Stimulated activated CD4-positive, alpha-beta T cell treated with anti-CD3 and anti-CD28 coated beads, Interleukin-1b, Interleukin-23, amount 100 ng/mL, for 48 hours (primary cell): Measurements from ENCODE around the gene MEA1.
"Not testable (repeated sequence)": the region's sequence is repeated elsewhere in the genome, so short reads cannot be mapped to it uniquely, and the experiment has no call there.

Experiments used
- DNase-seq: peaks from one replicate; pipeline ENCODE4 v3.0.0-alpha.2; 2020

Gene MEA1

DNA sequence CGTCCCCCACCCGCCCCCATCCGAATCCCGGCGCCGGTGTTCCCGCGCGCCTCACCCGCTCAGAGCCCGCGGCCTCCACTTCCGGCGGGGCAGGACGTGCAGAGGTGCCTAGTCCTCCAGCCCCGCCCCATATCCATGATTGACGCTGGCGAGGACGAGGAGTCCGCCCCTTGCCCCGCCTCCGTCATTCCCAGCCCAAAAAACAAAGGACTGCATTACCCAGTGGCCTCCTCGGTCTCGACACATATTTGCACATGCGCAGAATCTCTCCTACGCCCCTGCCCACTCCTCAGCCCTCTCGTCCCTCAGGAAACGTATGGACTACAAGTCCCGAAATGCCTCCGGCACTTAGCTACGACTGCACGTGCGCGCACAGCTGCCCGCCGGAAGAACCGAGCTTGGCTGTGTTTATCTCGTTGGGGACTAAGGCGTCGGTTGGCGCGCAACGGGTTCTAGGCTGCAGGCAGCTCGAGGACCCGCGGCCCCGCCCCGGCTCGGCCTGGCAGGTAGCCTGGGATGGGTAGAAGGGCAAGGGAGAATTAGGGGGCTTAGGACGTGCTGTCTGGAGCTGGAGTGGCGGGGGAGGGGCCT, at the start of gene MEA1, which contains the start of gene KLHDC3:
Gene MEA1, minus strand, starts transcription at position 104 of the 591 bp plus-strand sequence. CDS start 133 bp downstream, outside the sequence.
Gene KLHDC3, plus strand, starts transcription at position 407 of the 591 bp plus-strand sequence. CDS start 2,944 bp downstream, outside the sequence.
- peak; percentile 99 for DNase-seq

DNA sequence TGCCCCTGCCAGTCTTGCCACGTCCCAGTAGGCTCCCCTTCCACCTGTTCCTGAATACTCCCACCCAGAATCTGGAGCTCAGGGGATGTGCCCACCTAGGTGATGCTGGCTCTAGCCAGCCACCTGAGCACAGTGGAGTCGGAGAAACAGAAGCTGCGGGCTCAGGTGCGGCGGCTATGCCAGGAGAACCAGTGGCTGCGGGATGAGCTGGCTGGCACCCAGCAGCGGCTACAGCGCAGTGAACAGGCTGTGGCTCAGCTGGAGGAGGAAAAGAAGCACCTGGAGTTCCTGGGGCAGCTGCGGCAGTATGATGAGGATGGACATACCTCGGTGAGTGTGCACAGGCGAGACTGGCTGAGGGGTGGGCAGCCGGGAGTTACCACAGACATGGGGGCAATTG, 49.1 kb upstream of the MEA1 start:
- DNase-seq: no peak

DNA sequence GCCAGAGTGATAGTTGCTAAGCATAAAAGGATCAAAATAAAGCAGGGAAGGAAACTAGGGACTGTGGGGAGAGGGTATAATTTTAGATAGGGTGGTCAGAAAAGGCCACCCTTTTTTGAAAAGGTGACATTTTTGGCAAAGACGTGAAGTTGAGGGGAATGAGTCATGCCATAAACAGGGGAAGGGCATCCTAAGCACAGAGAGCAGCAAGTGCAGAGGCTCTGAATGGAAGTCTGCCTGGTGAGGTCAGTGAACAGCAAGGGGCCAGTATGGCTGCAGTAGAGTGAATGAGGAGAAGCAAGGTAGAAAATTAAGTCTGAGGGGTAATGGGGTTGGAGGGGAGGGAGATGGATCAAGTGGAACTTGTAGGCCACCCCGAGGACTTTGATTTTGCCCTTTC, 48.1 kb upstream of the MEA1 start:
- no peak for DNase-seq

DNA sequence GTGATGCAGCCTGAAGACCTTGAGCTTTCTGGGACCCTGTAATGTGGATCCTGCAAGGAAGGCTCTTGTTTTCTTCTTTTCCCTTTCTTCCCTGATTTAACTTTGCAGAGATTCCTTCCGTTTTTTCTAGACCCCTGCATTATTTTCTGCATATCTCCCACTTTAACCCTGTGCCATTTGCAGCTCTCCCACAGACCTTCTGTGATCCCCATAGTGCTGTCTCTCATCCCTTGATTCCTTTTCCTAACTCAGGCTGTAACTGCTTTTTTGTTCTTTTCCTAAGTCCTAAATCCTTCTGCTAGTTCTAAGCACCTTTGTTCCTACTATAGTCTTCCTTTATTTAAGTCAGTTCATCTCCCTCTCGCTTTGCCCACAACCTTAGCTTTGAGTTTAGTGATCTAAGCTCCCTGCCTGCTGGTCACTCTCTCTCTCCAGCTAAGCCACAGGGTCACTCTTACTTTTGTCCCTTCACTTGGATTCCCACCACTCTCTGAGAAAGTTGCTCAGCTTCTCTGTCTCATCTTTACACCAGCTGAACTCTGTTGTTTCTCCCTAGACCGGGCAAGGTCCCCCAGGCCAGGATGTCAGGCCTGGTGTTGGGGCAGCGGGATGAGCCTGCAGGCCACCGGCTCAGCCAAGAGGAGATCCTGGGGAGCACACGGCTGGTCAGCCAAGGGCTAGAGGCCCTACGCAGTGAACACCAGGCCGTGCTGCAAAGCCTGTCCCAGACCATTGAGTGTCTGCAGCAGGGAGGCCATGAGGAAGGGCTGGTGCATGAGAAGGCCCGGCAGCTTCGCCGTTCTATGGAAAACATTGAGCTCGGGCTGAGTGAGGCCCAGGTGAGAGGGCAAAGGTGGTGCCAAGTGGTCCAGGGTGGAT, 47.2 kb upstream of the MEA1 start:
- DNase-seq: no peak

DNA sequence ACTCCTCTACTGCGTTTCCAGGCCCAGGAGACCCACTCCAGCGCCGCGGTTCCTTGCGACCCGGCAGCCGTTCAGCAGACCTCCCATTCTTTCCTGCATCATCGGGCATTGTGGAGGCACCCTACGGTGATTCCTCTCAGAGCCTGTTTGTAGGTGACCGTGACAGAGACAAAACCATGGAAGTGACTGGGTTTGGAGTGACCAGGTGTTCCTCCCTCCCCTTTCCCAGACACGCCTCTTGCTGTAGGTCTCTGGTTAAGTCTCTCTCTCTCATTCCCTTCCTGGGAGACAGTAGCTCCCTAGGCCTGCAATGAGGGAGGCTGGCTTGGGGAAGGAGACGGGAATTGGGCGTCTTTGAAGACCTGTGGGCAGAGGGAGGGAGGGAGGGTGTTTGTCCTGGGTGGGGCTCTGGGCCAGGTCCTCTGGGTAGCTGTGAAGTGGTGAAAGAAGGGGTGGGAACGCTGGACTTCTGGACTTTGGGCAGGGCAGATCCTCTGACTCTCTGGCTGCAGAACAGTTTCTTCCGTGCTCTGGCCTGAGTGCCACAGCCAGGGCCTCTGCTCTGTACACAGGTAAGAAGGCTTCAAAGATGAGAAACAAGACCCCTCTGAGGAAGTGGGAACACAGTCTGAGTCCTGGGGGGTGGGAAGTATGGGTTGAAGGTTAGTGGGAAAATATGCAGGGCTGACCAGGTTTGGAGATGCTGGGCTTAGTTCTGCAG, 46.4 kb upstream of the MEA1 start:
- DNase-seq: no peak

DNA sequence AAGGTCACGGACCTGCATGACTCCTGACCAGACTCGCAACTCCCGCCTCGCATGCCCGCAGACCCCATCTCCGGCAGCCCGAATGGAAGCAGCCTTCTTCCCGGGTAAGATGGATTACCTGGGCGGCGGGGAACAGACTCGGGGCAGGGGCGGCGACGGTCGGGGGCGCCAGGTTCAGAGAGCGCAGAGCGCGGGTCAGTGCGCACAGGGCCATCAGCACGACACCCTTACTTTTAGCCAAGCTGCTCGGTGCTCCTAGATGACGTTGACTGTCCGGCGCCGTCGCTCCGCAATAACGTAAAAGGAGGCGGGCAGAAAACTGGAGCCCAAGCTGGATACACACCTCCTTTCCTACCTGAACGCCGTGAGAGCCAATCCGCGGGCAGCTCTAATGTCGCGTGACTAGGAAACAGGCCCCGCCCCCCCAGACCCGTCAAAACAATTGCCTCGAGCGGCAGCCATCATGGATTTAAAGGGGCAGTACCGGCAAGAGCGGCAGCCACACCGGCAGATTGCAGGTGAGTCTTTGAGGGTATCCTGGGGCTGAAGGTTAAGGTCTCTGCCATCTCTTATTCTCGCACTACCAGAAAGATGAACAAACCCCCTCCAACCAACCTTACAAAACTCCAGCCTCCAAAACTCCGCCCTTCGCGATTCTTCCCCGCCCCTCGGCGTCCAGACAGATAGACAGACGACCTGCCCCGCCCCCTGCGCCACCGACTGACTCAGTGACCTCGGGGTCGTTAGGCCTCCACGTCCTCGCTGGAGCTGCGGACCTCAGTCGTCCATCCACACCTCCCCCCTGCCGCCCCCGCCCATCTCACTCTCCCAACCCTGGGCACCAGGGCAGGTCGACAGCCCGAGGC, 45.7 kb upstream of the MEA1 start, which contains the start of the genes KLC4 and MRPL2:
Gene KLC4, plus strand, starts transcription at position 464 of the 866 bp plus-strand sequence. CDS start 1,705 bp downstream, outside the sequence.
Gene MRPL2, minus strand, starts transcription at position 267 of the 866 bp plus-strand sequence. Its CDS starts 53 bp downstream, at position 214.
- DNase-seq: peak; percentile 98

DNA sequence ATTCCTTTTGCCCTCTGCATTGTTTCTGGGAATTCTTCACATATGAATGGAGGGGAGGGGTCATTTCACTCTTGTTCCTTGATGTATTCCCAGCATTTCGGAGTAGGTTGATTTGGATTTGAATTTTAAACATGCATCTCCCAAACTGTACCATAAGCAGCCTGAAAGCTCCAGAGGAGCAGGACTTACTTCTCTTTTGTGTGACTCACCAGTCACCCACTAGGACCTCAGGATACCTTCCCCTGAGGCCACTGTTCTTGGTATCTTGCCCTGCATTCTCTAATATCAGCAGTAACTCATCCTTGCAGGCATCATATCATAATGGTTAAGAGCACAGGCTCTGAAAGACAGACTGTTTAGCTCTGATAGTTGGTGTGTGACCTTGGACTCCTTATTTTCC, 44.8 kb upstream of the MEA1 start:
- DNase-seq: no peak

DNA sequence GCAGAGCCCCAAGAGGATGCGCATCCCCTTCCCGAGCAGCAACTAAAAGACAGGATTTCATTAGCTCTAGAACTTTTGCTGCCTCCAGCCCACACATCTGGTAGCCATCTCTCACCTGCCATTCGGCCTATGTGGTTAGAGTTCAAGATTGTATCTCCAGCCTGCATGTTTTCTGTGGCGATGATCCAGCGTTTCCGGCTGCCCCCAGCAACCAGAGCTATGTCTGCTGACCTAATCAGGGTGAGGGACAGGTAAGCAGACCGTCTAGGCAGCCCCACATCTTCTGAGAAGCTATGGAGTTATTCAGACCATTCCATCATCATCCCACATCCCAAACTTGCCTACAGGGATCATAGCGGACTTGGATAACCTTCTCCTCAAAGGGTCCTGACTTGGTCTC, 42.2 kb upstream of the MEA1 start:
- no peak for DNase-seq

DNA sequence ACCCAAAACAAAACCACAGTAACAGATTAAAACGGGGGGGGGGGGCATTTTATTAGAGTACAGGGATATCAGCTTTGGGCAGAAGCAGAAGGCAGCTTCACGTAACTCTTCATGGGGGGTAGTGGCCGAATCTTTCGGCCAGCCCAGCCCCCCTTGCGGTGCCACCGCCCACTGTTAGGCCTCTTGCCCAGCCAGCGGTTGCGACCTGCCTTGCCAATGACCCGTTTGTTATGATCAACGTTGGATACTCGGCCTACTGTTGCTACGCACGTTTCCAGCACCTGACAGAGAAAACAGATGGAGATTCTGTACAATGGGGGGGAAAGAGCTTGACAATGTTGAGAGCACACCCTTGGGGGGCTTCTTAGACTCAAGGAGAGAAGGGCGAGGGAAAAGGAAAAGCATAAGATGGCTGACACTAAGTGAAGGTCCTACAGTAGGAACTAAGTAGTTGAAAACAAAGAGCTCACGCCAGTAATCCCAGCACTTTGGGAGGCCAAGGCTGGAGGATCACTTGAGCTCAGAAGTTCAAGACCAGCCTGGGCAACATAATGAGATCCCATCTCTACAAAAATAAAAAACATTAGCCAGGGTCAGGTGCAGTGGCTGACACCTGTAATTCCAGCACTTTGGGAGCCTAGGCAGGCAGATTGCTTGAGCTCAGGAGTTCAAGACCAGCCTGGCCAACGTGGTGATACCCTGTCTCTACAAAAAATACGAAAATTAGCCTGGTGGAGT, 40.6 kb upstream of the MEA1 start:
- DNase-seq: no peak

DNA sequence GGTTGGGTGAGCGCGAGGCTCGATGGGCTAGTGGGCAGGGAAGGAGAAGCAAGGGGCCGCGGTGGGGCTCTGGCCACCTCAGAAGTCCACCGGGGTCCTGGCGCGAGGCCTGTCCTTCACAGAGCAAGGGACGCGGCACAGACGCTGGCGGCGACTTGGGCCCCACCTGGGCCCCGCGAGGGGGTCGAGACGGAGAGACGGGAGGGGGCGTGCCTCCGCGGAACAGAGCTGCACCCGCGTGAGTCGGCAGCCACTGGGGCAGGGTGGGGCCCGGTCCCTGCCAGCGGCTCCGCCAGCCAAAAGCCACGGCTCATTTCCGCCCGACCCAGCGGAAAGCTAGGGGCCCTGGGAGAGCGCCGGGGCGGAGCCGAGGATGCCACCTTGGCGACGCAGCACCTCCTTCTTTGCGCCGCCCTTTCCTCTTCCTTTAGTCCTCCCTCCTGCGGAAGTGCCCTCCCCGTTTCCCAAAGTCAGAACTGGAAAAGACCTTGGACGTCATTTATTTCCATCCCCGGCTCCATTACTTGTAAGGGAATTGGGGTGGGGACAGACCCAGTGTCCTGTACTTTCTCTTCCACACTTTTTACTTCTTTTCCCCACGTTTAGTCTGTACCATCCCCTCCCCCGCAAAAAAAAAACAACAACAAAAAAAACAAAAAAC, 39.9 kb upstream of the MEA1 start, which contains the start of gene CUL7:
Gene CUL7, minus strand, starts transcription at position 307 of the 661 bp plus-strand sequence. CDS start 1,063 bp downstream, outside the sequence.
- DNase-seq: peak; percentile 91

DNA sequence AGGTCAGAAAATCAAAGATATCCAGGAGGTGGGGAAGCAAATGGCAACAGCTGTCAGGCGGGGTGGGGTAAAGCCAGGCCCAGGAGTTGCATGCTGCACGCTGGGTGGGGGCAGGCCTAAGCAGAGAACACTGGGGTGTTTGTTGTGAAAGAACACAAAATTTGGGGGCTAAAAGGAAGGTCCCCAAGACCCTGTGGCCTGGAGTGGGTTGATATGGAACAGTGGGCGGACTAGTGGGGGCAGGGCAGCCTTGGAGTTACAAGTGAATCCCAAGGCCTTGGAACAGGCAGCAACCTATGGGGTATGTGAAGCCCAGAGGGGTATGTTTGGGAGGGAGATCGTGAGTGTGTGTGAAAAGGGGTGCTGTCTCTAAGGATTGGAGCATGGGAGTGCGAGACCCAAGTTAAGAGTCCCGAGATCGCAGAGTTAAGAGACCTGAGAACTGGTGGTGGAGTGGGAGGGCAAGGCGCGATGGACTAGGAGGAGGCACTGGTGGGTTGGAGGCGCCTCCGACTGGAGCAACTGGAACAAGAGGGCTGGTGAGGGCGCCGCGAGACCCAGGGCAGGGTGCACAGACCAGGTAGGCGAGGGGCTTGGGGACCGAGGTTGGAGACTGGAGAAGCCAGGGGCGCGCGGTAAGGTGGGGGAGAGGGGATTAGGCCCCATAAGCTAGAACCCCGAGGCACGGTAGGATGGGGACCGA, 39.2 kb upstream of the MEA1 start:
- no peak for DNase-seq

DNA sequence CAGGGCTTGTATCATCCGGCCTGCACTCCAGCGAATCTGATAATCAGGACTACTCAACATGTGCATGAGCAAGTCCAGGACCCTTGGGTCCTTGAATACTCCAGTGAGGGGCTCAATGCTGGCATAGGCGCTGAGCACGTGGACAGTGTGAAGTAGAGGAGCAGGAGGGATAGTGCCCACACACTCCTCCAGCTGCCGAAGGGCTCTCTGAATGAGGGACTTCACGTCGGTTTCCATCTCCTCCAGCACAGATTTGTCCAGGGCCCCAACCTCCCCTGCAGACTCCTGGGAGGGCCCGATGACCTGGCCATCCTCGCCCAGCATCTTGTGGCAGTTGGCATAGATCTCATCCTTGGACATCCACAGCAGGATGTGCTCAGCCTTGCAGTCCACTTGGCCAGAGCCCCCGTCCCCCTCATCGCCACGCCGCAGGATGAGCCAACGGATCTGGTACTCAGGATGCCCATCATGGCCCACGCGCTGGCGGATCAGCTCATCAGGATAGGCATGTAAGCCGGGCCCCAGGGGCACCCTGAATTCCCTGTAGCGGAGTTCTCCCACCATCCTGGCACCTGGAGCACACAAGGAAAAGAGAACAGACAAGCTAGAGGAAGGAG, 38.6 kb upstream of the MEA1 start:
- DNase-seq: no peak

DNA sequence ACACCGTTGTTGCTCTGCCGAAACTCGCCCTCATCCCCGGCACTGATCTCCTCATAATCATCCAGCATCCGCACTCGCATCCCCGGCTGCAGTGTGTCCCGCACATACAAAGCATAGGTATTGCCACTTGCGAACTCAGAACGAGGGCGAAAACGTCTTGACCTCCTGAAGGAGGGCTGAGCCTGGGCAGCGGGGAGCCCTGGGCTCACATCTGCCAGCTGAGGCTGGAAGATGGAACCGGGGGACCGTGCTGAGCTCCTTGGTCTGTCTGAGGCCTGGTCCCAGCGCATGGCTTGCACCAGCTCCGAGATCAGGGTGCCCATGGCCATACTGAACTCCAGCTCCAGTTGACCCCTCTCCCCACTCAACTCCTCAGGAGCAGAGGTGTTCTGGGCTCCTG, 37.2 kb upstream of the MEA1 start:
- DNase-seq: no peak

DNA sequence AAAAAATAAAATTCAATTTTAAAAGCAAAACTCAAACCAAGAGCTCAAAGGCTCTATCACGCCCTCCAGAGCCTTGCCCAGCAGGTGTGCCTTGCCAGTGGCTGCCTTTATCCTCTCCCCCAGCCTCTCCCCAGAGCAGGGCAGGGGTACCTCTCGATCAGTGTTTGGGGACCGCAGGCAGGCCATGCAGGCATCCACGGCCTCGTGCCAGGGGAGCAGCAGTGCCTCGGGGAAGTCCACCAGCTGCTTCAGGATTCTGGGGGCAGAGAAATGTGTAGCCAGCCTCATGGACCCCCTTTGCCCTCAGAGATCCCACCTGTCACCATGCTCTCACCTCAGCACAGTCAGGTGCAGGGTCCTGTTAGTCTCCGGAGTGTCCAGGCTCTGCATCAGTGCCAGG, 34.3 kb upstream of the MEA1 start:
- DNase-seq: no peak

DNA sequence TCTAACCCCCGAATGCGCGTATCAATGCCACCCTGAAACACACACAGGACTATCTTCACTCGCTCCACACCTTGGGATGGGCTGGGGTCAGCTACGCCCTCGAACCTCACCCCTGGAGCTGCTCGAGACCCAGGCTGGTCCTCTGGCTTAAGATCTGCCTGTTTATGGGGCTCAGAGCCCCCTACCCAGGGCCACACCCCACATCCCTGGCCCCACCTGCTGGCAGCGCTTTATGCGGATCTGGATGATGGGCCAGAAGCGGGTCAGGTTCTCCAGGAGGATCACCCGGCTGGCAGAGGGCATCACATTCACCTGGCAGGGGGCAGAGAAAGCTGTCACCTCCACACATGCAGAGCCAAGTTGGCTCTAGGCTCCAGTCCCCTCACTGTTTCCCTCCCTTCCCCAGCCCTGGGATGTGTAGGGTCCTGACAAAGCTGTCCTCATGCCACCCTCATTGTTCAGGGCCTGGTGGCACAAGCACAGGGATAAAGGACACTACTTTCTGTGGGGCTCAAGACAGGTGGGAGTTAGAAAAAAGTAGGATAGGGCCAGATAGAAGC, 31.7 kb upstream of the MEA1 start:
- no peak for DNase-seq

DNA sequence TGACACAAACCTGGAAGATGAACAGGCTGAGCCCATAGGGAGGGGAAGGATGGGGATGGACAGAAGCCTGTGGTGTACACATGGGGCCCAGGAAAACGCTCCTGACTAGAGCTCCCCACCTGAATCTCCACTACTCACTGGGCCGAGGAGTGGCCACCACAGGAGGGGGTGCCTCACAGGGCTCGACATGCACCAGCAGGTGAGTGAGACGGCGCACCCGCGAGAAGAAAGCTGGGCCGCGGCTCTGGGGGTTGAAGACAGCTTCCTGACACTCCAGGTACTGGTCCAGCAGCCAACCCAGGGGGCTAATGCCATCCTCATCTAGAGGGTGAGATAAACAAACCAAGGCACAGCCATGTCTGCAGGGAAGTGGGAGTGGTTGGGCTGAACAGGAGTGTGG, 29.6 kb upstream of the MEA1 start:
- no peak for DNase-seq

DNA sequence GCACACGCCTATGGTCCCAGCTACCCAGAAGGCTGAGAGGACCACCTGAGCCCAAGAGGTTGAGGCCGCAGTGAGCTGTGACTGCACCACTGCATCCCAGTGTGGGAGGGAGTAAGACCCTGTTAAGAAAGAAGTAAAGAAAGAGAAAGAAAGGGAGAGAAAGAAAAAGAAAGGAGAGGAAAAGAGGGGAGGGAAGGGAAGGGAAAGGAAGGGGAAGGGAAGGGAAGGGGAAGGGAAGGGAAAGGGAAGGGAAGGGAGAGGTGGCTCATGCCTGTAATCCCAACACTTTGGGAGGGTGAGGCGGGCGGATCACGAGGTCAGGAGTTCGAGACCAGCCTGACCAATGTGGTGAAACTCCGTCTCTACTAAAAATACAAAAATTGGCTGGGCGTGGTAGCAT, 27.7 kb upstream of the MEA1 start:
- not testable (repeated sequence) for DNase-seq

DNA sequence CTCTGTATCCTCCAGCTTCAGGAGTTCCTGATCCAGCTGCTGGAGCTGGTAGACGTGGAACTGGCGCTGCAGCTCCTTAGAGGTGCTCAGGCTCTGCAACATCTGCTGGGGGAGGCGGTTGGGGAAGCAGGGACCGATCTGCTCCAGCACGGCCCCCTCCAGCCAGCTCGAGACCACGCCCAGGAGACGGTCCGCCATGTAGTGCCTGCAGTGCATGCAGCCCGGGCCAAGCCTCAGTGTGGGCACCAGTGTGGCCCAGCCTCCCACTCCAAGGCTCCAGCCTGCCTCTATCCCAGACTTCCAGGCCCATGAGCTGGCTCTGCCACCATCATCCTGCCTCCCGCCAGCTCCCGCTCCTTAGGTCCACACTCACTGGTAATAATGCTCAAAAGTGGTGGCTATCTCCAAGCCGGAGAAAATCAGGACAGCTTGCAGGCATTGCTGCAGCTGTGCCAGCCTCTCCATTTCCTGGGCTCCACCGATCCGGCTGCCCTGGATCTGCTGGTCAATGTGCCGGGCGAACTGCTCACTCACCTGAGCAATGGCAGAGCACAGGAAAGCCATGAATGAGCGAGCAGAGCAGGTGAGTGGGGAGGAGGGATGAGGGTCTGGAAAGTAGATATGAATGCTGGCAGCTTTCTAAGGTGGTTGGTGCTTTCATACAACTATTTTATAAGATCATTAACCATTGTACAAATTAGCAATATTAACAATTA, 27.0 kb upstream of the MEA1 start:
- DNase-seq: no peak

DNA sequence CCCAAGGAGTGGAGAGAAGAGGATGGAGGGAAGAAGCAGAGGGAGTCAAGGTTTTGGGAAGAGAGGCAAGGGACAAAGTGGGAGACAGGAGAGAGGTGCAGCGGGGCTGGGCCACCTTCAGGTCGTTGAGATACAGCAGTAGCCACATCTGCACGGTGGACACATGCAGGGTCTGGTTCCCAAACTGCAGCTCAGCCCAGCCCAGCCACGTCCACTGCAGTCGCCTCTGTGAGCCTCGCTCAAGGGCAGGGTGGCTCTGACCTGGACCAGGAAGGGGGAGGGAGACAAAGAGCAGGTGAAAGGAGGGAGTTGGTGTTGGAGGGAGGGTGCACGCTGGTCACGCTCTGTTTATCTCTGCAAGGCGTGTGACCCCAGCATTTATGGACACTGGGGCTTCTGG, 25.0 kb upstream of the MEA1 start:
- DNase-seq: no peak
